Endodermal cell (in vitro differentiated cells): ENCODE data around the gene STAT3. TPM values are rescaled to one million over a fixed set of nuclear protein-coding genes. Genes with fewer than 3 reads are reported as not detected.

Experiments
- DNase-seq: peaks from one replicate; pipeline ENCODE4 v3.0.0-alpha.2; 2017
- H3K27ac ChIP-seq: 2 replicates; pipeline ENCODE4 v1.5.1; 2013; ENCODE audit warnings: mild to moderate bottlenecking, low read depth, low read length, moderate library complexity
- H3K27me3 ChIP-seq: 2 replicates; pipeline ENCODE4 v1.6.1; 2013; ENCODE audit warnings: mild to moderate bottlenecking, low read length, moderate library complexity; ENCODE audit not compliant: insufficient read depth, control insufficient read depth, poor library complexity, severe bottlenecking
- H3K36me3 ChIP-seq: 2 replicates; pipeline ENCODE4 v1.7.0; 2013; ENCODE audit warnings: mild to moderate bottlenecking, low read length, moderate library complexity; ENCODE audit not compliant: control insufficient read depth, insufficient read depth
- H3K4me1 ChIP-seq: one replicate; pipeline ENCODE4 v1.7.0; 2013; ENCODE audit warnings: low read length; ENCODE audit not compliant: control insufficient read depth, insufficient read depth
- H3K4me3 ChIP-seq: 2 replicates; pipeline ENCODE4 v1.5.1; 2013; ENCODE audit warnings: mild to moderate bottlenecking, low read length, moderate library complexity
- H3K9ac ChIP-seq: 2 replicates; pipeline ENCODE4 v1.6.1; 2013; ENCODE audit warnings: mild to moderate bottlenecking, low read length, moderate library complexity; ENCODE audit not compliant: poor library complexity, severe bottlenecking; ENCODE audit errors: extremely low read depth
- H3K9me3 ChIP-seq: 2 replicates; pipeline ENCODE4 v1.6.1; 2013; ENCODE audit warnings: mild to moderate bottlenecking, low read length, moderate library complexity; ENCODE audit not compliant: control insufficient read depth
- H3K27ac Mint-ChIP-seq: 2 replicates; pipeline ENCODE4 v1.8.0; 2020; ENCODE audit warnings: mixed read lengths
- H3K27me3 Mint-ChIP-seq: 2 replicates; pipeline ENCODE4 v1.8.0; 2021; ENCODE audit warnings: mild to moderate bottlenecking, mixed read lengths; ENCODE audit not compliant: insufficient read depth
- H3K36me3 Mint-ChIP-seq: 2 replicates; pipeline ENCODE4 v1.8.0; 2020; ENCODE audit warnings: low read depth, mixed read lengths
- H3K4me1 Mint-ChIP-seq: 2 replicates; pipeline ENCODE4 v1.8.0; 2020; ENCODE audit warnings: mixed read lengths
- H3K4me3 Mint-ChIP-seq: 2 replicates; pipeline ENCODE4 v1.8.0; 2020; ENCODE audit warnings: mild to moderate bottlenecking, moderate library complexity, mixed read lengths
- H3K9me3 Mint-ChIP-seq: 2 replicates; pipeline ENCODE4 v1.8.0; 2020; ENCODE audit warnings: mild to moderate bottlenecking, mixed read lengths
- CTCF ChIP-seq: fragments of 200-600 bp; sonication (generic); conservative IDR thresholded peaks from 2 replicates; pipeline ENCODE4 v1.5.0; 2021; ENCODE audit warnings: antibody characterized with exemption, mild to moderate bottlenecking
- WGBS, 2 experiments: methylation state at CpG; one replicate each; pipeline versions ENCODE4 v1.1.5 to v1.1.7; 2013; ENCODE audit warnings: missing lambda C conversion rate in 2 of 2, mixed read lengths in 1 of 2; ENCODE audit not compliant: insufficient coverage in 1 of 2, insufficient read length in 1 of 2; 5-methylcytosine and 5-hydroxymethylcytosine counted together
- total RNA-seq, 2 donors: library from RNA; stranded (reverse); fragmentation: NEBNext Ultra II Directional in 1 of 2; extraction: Animal tissue kit (Norgen Biotek cat#: 25700) in 1 of 2; gene quantifications; 2 replicates in 1 of 2; 3 replicates in 1 of 2; pipeline ENCODE4 v1.2.1, GENCODE V29; 2021

Gene STAT3
- total RNA-seq, 2 donors from 2014 or later = 27.5 to 32.4 TPM

GRCh38 chr17:42333053-42333452 lies 55.2 kb downstream of the STAT3 start:
- no peak overlapping the region for H3K4me3 Mint-ChIP-seq
- peaks cover 12% of the 10 kb centered on the region for H3K36me3 ChIP-seq
- DNase-seq = no peak
- peaks cover 57% of the 10 kb centered on the region for H3K36me3 Mint-ChIP-seq
- H3K27me3 Mint-ChIP-seq = no peaks in the 10 kb centered on the region
- no peaks in the 10 kb centered on the region for H3K4me1 Mint-ChIP-seq
- no peaks in the 10 kb centered on the region for H3K27me3 ChIP-seq
- H3K4me1 ChIP-seq = no peaks in the 10 kb centered on the region
- H3K9me3 ChIP-seq = no peaks in the 10 kb centered on the region
- 85 to 100% methylated on average over 1 of the region's 1 CpG for WGBS, 2 experiments
- no peak overlapping the region for H3K9ac ChIP-seq
- no peak overlapping the region for H3K27ac Mint-ChIP-seq
- H3K27ac ChIP-seq = no peak overlapping the region
- H3K9me3 Mint-ChIP-seq = no peaks in the 10 kb centered on the region
- no peak for TF ChIP-seq CTCF
- no peak overlapping the region for H3K4me3 ChIP-seq

- H3K36me3 ChIP-seq = peaks cover 12% of the 10 kb centered on the region
Measured at GRCh38 chr17:42329025-42329976, 58.9 kb downstream of the STAT3 start.

GRCh38 chr17:42325026-42325425 lies 63.2 kb downstream of the STAT3 start:
- no peak for DNase-seq
- H3K9ac ChIP-seq = no peak overlapping the region

More at GRCh38 chr17:42329025-42329976, 58.9 kb downstream of the STAT3 start:
- 33 to 69% methylated on average over 8 to 11 of the region's 11 CpGs for WGBS, 2 experiments
- peaks cover 6% of the 10 kb centered on the region for H3K27me3 Mint-ChIP-seq
- Histone ChIP-seq H3K4me3 (no peak overlapping the region), H3K27me3 (no peaks in the 10 kb centered on the region), H3K27ac (peak overlapping the region; percentile 91), H3K9me3 (no peaks in the 10 kb centered on the region), H3K4me1 (no peaks in the 10 kb centered on the region), H3K9ac (no peak overlapping the region)
- H3K9me3 Mint-ChIP-seq = no peaks in the 10 kb centered on the region
- H3K36me3 Mint-ChIP-seq = peaks cover 58% of the 10 kb centered on the region
- H3K4me1 Mint-ChIP-seq = no peaks in the 10 kb centered on the region
- H3K27ac Mint-ChIP-seq = no peak overlapping the region
- H3K4me3 Mint-ChIP-seq = no peak overlapping the region
- DNase-seq = peak; percentile 85
- TF ChIP-seq CTCF = no peak

More at GRCh38 chr17:42325026-42325425, 63.2 kb downstream of the STAT3 start:
- Histone ChIP-seq H3K27me3 (peaks cover 9% of the 10 kb centered on the region), H3K27ac (no peak overlapping the region), H3K9me3 (no peaks in the 10 kb centered on the region), H3K36me3 (peaks cover 13% of the 10 kb centered on the region), H3K4me3 (no peak overlapping the region), H3K4me1 (no peaks in the 10 kb centered on the region)
- Mint-ChIP-seq H3K9me3 (no peaks in the 10 kb centered on the region), H3K4me1 (peaks cover 2% of the 10 kb centered on the region), H3K36me3 (peaks cover 53% of the 10 kb centered on the region), H3K27me3 (peaks cover 19% of the 10 kb centered on the region), H3K4me3 (no peak overlapping the region), H3K27ac (no peak overlapping the region)
- TF ChIP-seq CTCF = no peak
- 95 to 97% methylated on average over 7 of the region's 7 CpGs for WGBS, 2 experiments
